Measurements from ENCODE around the gene CITED4.

Gene CITED4

DNA sequence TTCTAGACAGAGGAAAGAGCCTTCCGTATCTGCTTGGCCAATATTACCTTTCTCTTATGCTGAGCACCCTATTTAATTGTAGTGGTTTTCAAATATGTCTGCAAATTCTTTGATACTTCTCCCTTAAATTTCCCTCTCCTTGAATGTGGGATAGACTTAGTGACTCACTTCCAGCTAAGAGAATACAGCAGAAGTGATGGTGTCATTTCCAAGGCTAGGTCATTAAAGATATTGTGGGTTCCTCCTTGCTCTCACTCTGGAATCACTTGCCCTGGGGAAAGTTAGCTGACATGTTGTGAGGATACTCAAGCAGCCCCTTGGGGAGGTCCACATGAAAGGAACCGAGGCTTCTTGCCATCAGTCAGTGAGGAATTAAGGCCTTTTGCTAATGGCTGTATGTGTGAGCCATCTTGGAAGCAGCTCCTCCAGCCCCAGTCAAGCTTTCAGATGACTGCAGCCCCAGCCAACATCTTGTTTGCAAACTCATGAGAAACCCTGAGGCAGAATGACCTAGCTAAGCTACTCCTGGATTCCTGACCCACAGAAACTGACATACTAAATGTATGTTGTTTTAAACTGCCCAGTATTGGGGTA lies 8.1 kb upstream of the CITED4 start:
- peaks cover 14% of the 10 kb centered on the region for H3K9me3 ChIP-seq (ENCODE audit: control insufficient read depth, low read length)
- 67% methylated on average over 1 of the region's 2 CpGs for WGBS, 2 experiments (ENCODE audit: insufficient coverage in 2 of 2)
- H3K36me3 ChIP-seq (ENCODE audit: control insufficient read depth, insufficient read depth, low read length), result no peaks in the 10 kb centered on the region
- no peak overlapping the region for H3K4me3 ChIP-seq (ENCODE audit: extremely low read depth, insufficient read depth, low read length, poor library complexity, severe bottlenecking)
- peaks cover 26% of the 10 kb centered on the region for H3K4me1 ChIP-seq (ENCODE audit: control insufficient read depth, insufficient read depth, low read length, poor library complexity, severe bottlenecking)
- no peak overlapping the region for H3K27ac ChIP-seq (ENCODE audit: low read depth, low read length, severe bottlenecking)

GRCh38 chr1:40868051-40868723 lies 6.0 kb upstream of the CITED4 start:
- Histone ChIP-seq H3K4me1 (ENCODE audit: control insufficient read depth, insufficient read depth, low read length, poor library complexity, severe bottlenecking) (peaks cover 20% of the 10 kb centered on the region), H3K27ac (ENCODE audit: low read depth, low read length, severe bottlenecking) (no peak overlapping the region), H3K36me3 (ENCODE audit: control insufficient read depth, insufficient read depth, low read length) (no peaks in the 10 kb centered on the region), H3K9me3 (ENCODE audit: control insufficient read depth, low read length) (peaks cover 14% of the 10 kb centered on the region), H3K4me3 (ENCODE audit: extremely low read depth, insufficient read depth, low read length, poor library complexity, severe bottlenecking) (no peak overlapping the region)
- 83 to 86% methylated on average over 3 to 4 of the region's 4 CpGs for WGBS, 2 experiments (ENCODE audit: insufficient coverage in 2 of 2)

DNA sequence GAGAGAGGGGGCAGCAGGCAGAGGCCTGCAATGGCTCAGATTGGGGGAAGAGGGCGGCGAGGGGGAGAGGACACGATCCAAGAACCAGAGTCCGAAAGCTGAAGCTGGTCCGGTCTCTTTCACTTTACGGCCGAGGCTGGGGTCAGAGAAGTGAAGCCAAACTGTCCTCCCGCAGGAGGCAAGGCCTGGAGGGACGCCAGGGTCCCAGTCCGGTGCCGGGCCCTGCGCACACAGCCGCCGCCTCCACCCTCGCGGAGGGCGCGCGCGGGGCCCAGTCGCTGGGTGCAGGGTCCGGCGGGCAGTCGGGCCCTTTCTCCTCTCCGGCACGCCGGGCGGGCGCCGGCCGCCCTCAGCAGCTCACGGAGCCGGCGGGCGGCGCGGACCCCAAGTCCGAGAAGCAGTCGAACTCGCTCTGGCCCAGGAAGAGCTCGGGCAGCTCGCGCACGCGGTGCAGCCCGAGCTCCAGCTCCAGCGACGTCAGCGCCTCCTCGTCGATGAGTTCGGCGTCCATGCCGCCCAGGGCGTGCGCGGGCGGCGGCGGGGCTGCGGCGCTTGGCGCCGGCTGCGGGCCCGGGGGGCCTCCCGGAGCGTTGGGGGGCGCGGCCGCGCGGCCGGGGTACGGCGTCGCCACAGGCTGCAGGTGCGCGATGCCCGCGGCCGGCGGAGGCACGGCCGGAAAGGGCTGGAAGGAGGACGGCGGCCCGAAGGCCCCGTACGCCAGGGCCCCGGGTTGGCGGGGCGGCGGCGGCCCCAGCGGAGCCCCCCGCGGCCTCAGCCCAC lies 749 bp downstream of the CITED4 start:
- no peak overlapping the region for H3K27ac ChIP-seq (ENCODE audit: low read depth, low read length, severe bottlenecking)
- 2 to 3% methylated on average over 67 to 78 of the region's 98 CpGs for WGBS, 2 experiments (ENCODE audit: insufficient coverage in 2 of 2)
- H3K4me3 ChIP-seq (ENCODE audit: extremely low read depth, insufficient read depth, low read length, poor library complexity, severe bottlenecking), result peak overlapping the region; percentile 48
- H3K4me1 ChIP-seq (ENCODE audit: control insufficient read depth, insufficient read depth, low read length, poor library complexity, severe bottlenecking), result peaks cover 22% of the 10 kb centered on the region
- no peaks in the 10 kb centered on the region for H3K9me3 ChIP-seq (ENCODE audit: control insufficient read depth, low read length)
- no peaks in the 10 kb centered on the region for H3K36me3 ChIP-seq (ENCODE audit: control insufficient read depth, insufficient read depth, low read length)

- H3K36me3 ChIP-seq (ENCODE audit: control insufficient read depth, insufficient read depth, low read length), result no peaks in the 10 kb centered on the region
- 59 to 61% methylated on average over 8 of the region's 10 CpGs for WGBS, 2 experiments (ENCODE audit: insufficient coverage in 2 of 2)
Measured at GRCh38 chr1:40860706-40861223, 1.4 kb downstream of the CITED4 start.

DNA sequence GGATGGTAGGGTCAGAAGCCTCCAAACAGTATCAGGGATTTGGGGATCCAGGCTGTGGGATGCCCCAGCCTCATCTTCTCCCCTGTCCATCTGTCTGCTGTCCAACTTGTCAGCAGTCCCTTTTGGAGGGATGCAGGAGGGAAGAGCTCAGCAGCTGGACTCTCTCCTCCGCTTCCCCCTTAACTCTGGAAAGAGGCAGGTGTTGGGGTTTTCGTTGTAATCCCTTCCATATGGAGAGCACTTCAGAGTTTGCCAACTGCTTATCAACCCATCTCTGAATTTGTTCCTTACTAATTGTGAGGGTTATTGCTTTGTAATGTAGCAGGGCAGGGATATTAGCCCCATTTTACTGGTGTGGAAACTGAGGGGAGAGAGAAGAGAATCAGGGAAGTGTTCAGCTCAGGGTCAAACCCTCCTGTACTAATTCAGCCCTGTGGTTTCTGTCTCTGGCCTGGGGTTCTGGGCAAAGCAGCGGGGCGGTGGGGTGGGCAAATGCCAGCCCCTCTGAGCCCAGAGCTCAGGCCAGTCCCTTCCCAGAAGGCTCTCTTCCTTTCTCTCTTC lies 3.2 kb downstream of the CITED4 start:
- no peak overlapping the region for H3K27ac ChIP-seq (ENCODE audit: low read depth, low read length, severe bottlenecking)
- no peaks in the 10 kb centered on the region for H3K36me3 ChIP-seq (ENCODE audit: control insufficient read depth, insufficient read depth, low read length)
- H3K9me3 ChIP-seq (ENCODE audit: control insufficient read depth, low read length), result no peaks in the 10 kb centered on the region
- no peak overlapping the region for H3K4me3 ChIP-seq (ENCODE audit: extremely low read depth, insufficient read depth, low read length, poor library complexity, severe bottlenecking)
- WGBS, 2 experiments (ENCODE audit: insufficient coverage in 2 of 2), result 87 to 91% methylated on average over 2 to 4 of the region's 4 CpGs
- H3K4me1 ChIP-seq (ENCODE audit: control insufficient read depth, insufficient read depth, low read length, poor library complexity, severe bottlenecking), result peaks cover 19% of the 10 kb centered on the region

More at GRCh38 chr1:40860706-40861223, 1.4 kb downstream of the CITED4 start:
- no peaks in the 10 kb centered on the region for H3K9me3 ChIP-seq (ENCODE audit: control insufficient read depth, low read length)
- peaks cover 22% of the 10 kb centered on the region for H3K4me1 ChIP-seq (ENCODE audit: control insufficient read depth, insufficient read depth, low read length, poor library complexity, severe bottlenecking)
- H3K4me3 ChIP-seq (ENCODE audit: extremely low read depth, insufficient read depth, low read length, poor library complexity, severe bottlenecking), result peak overlapping the region; percentile 48
- H3K27ac ChIP-seq (ENCODE audit: low read depth, low read length, severe bottlenecking), result no peak overlapping the region

- no peak overlapping the region for H3K4me3 ChIP-seq (ENCODE audit: extremely low read depth, insufficient read depth, low read length, poor library complexity, severe bottlenecking)
- no peaks in the 10 kb centered on the region for H3K36me3 ChIP-seq (ENCODE audit: control insufficient read depth, insufficient read depth, low read length)
- no peak overlapping the region for H3K27ac ChIP-seq (ENCODE audit: low read depth, low read length, severe bottlenecking)
- H3K4me1 ChIP-seq (ENCODE audit: control insufficient read depth, insufficient read depth, low read length, poor library complexity, severe bottlenecking), result peaks cover 8% of the 10 kb centered on the region
- no peaks in the 10 kb centered on the region for H3K9me3 ChIP-seq (ENCODE audit: control insufficient read depth, low read length)
- 74% methylated on average over 2 of the region's 2 CpGs; no CpG with 5 or more reads in 1 of the 2 experiments for WGBS, 2 experiments (ENCODE audit: insufficient coverage in 2 of 2)
Measured at GRCh38 chr1:40857737-40858136, 4.4 kb downstream of the CITED4 start.

DNA sequence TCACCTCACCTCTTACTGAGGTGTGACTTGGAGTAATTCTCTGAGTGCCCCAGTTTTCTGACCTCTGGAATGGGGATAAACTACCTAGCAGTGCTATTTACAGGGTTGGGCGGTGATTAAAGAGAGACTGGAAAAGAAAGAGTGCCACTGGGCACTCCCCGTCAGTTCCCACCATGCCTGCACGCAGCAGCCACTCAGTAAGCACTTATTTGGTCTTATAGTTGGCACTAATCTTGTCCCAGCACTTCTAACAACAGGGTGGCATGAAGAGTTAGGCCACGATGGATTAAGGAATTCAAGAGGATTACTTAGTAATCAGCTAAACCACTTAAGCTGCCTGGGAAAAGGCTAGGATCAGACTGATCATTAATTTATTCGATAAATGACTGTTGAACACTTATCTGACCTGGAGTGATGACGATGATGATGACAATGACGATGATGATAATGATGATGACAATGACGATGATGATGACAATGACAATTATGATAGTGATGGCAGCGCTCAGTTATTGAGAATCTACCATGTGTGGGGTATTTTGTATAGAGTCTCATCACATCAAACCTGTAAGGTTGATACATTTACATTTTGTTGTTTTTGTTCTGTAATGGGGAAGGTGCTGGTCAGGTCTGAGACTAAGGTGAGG lies 5.4 kb downstream of the CITED4 start:
- H3K4me1 ChIP-seq (ENCODE audit: control insufficient read depth, insufficient read depth, low read length, poor library complexity, severe bottlenecking), result peaks cover 6% of the 10 kb centered on the region
- no peaks in the 10 kb centered on the region for H3K36me3 ChIP-seq (ENCODE audit: control insufficient read depth, insufficient read depth, low read length)
- H3K27ac ChIP-seq (ENCODE audit: low read depth, low read length, severe bottlenecking), result no peak overlapping the region
- no peak overlapping the region for H3K4me3 ChIP-seq (ENCODE audit: extremely low read depth, insufficient read depth, low read length, poor library complexity, severe bottlenecking)
- WGBS, 2 experiments (ENCODE audit: insufficient coverage in 2 of 2), result 95 to 98% methylated on average over 8 to 9 of the region's 9 CpGs
- no peaks in the 10 kb centered on the region for H3K9me3 ChIP-seq (ENCODE audit: control insufficient read depth, low read length)

- 100% methylated on average over 1 to 3 of the region's 3 CpGs for WGBS, 2 experiments (ENCODE audit: insufficient coverage in 2 of 2)
- Histone ChIP-seq H3K27ac (ENCODE audit: low read depth, low read length, severe bottlenecking) (no peak overlapping the region), H3K9me3 (ENCODE audit: control insufficient read depth, low read length) (no peaks in the 10 kb centered on the region), H3K4me1 (ENCODE audit: control insufficient read depth, insufficient read depth, low read length, poor library complexity, severe bottlenecking) (peaks cover 6% of the 10 kb centered on the region), H3K4me3 (ENCODE audit: extremely low read depth, insufficient read depth, low read length, poor library complexity, severe bottlenecking) (no peak overlapping the region), H3K36me3 (ENCODE audit: control insufficient read depth, insufficient read depth, low read length) (no peaks in the 10 kb centered on the region)
Measured at GRCh38 chr1:40856116-40856515, 6.0 kb downstream of the CITED4 start.

- Histone ChIP-seq H3K9me3 (ENCODE audit: control insufficient read depth, low read length) (no peaks in the 10 kb centered on the region), H3K4me1 (ENCODE audit: control insufficient read depth, insufficient read depth, low read length, poor library complexity, severe bottlenecking) (peaks cover 2% of the 10 kb centered on the region), H3K27ac (ENCODE audit: low read depth, low read length, severe bottlenecking) (no peak overlapping the region), H3K4me3 (ENCODE audit: extremely low read depth, insufficient read depth, low read length, poor library complexity, severe bottlenecking) (no peak overlapping the region), H3K36me3 (ENCODE audit: control insufficient read depth, insufficient read depth, low read length) (no peaks in the 10 kb centered on the region)
- 79 to 80% methylated on average over 4 to 6 of the region's 6 CpGs for WGBS, 2 experiments (ENCODE audit: insufficient coverage in 2 of 2)
Measured at GRCh38 chr1:40855513-40855912, 6.7 kb downstream of the CITED4 start.

GRCh38 chr1:40853885-40854170 lies 8.3 kb downstream of the CITED4 start:
- Histone ChIP-seq H3K27ac (ENCODE audit: low read depth, low read length, severe bottlenecking) (no peak overlapping the region), H3K4me1 (ENCODE audit: control insufficient read depth, insufficient read depth, low read length, poor library complexity, severe bottlenecking) (no peaks in the 10 kb centered on the region), H3K9me3 (ENCODE audit: control insufficient read depth, low read length) (no peaks in the 10 kb centered on the region), H3K4me3 (ENCODE audit: extremely low read depth, insufficient read depth, low read length, poor library complexity, severe bottlenecking) (no peak overlapping the region), H3K36me3 (ENCODE audit: control insufficient read depth, insufficient read depth, low read length) (no peaks in the 10 kb centered on the region)
- 88% methylated on average over 3 to 5 of the region's 5 CpGs for WGBS, 2 experiments (ENCODE audit: insufficient coverage in 2 of 2)

Measured in mesodermal cell (in vitro differentiated cells).